ENCODE data around the gene NR2F6.

DNA sequence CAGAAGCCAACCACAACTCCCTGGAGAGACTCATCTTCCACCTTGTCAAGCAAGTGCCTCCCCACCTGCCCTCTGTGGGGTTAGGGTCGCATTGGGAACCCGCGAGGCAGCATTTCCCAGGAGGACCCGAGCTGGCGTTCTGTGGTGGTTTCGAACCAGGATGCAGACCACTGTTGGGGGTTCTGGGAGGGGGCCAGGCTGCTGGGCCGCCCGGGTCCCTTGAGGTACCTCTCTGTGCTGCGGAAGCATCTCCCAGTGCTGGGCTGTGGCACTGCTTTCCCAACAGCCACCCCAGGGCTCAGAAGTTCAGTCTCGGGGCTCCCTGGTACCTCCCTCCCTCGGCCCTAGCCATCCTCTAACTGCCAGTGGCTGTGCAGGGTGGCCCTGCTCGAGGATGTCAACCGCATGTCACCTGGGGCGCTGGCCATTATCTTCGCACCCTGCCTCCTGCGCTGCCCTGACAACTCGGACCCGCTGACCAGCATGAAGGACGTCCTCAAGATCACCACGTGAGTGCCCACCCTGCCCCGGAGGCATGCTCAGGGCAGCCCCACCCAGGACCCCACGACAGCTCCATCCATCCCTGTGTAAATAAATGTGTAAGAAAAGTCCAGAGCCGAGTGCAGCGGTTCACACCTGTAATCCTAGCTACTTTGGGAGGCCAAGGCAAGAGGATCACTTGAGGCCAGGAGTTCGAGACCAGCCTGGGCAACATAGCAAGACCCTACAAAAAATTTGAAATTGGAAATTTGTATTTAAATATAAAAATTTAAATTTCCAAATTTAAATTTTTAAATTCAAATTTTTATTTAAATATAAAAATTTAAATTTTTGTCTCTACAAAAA is 38.8 kb downstream of the NR2F6 start:
- TF ChIP-seq EZH2 (IDR thresholded peaks at IDR 0.05), result no peak
- TF ChIP-seq POLR2AphosphoS5 (IDR thresholded peaks at IDR 0.05; ENCODE audit: borderline replicate concordance, low read depth, low read length), result no peak
- no peak for TF ChIP-seq FOXP2 (optimal IDR thresholded peaks at IDR 0.05; ENCODE audit: control extremely low read depth, extremely low read length, insufficient read depth)

Data from SK-N-MC (cell line).